HG02840 (cell line): ENCODE results near the gene CLBA1.
"Not testable (repeated sequence)": the region's sequence is repeated elsewhere in the genome, so short reads cannot be mapped to it uniquely, and the experiment has no call there.

ENCODE experiments used
- ATAC-seq: cut with Tn5 transposase; IDR thresholded peaks from one replicate; pipeline ENCODE4 v1.9.1; 2021; ENCODE audit warnings: mild to moderate bottlenecking, moderate library complexity, moderate number of reproducible peaks; ENCODE audit not compliant: unreplicated experiment, low FRiP score

CLBA1 gene

DNA sequence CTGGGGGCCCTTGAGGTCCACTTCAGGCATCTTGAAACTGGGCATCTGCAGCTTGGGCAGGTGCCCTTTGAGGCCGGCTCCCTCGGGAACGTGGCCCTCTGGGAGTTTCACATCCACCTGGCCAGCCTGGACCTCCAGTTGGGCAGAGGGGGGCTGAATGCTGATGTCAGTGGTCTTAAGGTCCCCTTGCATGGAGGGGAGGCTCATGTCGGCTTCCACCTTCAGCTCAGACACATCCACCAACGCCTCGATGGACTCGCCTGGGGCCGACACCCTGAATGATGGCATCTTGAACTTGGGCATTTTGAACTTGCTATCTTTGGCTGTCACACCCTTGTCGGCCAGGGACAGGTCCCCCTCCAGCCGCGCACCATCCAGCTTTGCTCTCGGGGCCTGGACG, 38.4 kb upstream of the CLBA1 start:
- not testable (repeated sequence) for ATAC-seq

DNA sequence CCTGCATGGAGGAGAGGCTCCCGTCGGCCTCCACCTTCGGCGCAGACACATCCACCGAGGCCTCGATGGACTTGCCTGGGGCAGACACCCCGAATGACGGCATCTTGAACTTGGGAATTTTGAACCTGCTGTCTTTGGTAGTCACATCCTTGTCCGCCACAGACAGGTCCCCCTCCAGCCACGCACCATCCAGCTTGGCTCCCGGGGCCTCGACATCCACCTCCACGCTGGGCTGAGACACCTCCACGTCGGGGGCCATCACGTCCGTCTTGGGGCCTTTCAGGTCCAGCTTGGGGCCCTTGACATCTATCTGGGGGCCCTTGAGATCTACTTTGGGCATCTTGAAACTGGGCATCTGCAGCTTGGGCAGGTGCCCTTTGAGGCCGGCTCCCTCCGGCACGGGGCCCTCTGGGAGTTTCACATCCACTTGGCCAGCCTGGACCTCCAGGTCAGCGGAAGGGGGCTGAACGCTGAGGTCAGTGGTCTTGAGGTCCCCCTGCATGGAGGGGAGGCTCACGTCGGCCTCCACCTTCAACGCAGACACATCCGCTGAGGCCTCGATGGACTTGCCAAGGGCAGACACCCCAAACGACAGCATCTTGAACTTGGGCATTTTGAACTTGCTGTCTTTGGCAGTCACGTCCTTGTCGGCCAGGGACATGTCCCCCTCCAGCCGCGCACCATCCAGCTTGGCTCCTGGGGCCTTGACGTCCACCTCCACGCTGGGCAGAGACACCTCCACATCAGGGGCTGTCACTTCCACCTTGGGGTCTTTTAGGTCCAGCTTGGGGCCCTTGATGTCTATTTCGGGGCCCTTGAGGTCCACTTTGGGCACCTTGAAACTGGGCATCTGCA, 37.5 kb upstream of the CLBA1 start:
- ATAC-seq = not testable (repeated sequence)

DNA sequence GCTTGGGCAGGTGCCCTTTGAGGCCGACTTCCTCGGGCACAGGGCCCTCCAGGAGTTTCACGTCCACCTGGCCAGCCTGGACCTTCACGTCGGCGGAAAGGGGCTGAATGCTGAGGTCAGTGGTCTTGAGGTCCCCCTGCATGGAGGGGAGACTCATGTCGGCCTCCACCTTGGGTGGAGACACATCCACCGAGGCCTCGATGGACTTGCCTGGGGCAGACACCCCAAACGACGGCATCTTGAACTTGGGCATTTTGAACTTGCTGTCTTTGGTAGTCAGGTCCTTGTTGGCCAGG, 36.9 kb upstream of the CLBA1 start:
- no peak for ATAC-seq

DNA sequence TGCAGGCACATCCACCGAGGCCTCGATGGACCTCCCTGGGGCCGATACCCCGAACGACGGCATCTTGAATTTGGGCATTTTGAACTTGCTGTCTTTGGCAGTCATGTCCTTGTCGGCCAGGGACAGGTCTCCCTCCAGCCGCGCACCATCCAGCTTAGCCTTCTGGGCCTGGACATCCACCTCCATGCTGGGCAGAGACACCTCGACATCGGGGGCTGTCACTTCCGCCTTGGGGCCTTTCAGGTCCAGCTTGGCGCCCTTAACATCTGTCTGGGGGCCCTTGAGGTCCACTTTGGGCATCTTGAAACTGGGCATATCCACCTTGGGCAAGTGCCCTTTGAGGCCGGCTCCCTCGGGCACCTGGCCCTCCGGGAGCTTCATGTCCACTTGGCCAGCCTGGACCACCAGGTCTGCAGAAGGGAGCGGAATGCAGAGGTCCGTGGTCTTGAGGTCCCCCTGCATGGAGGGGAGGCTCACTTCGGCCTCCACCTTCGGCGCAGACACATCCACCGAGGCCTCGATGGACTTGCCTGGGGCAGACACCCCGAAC, 36.1 kb upstream of the CLBA1 start:
- not testable (repeated sequence) for ATAC-seq

DNA sequence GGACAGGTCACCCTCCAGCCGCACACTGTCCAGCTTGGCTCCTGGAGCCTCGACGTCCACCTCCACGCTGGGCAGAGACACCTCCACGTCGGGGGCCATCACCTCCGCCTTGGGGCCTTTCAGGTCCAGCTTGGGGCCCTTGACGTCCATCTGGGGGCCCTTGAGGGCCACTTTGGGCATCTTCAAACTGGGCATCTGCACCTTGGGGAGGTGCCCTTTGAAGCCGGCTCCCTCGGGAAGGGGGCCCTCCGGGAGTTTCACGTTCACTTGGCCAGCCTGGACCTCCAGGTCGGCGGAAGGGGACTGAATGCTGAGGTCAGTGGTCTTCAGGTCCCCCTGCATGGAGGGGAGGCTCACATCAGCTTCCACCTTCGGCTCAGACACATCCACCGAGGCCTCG, 35.6 kb upstream of the CLBA1 start:
- no peak for ATAC-seq

DNA sequence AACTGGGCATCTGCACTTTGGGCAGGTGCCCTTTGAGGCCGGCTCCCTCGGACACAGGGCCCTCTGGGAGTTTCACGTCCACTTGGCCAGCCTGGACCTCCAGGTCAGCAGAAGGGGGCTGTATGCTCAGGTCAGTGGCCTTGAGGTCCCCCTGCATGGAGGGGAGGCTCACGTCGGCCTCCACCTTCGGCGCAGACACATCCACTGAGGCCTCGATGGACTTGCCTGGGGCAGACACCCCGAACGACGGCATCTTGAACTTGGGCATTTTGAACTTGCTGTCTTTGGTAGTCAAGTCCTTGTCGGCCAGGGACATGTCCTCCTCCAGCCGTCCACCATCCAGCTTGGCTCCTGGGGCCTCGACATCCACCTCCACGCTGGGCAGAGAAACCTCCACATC, 34.9 kb upstream of the CLBA1 start:
- not testable (repeated sequence) for ATAC-seq

DNA sequence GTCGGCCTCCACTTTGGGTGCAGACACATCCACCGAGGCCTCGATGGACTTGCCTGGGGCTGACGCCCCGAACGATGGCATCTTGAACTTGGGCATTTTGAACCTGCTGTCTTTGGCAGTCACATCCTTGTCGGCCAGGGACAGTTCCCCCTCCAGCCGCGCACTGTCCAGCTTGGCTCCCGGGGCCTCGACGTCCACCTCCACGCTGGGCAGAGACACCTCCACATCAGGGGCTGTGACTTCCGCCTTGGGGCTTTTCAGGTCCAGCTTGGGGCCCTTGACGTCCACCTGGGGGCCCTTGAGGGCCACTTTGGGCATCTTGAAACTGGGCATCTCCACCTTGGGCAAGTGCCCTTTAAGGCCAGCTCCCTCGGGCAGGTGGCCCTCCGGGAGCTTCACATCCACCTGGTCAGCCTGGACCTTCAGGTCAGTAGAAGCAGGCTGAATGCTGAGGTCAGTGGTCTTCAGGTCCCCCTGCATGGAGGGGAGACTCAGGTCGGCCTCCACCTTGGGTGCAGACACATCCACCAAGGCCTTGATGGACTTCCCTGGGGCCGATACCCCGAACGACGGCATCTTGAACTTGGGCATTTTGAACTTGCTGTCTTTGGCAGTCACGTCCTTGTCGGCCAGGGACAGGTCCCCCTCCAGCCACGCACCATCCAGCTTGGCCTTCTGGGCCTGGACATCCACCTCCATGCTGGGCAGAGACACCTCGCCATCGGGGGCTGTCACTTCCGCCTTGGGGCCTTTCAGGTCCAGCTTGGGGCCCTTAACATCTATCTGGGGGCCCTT, 33.5 kb upstream of the CLBA1 start:
- not testable (repeated sequence) for ATAC-seq

DNA sequence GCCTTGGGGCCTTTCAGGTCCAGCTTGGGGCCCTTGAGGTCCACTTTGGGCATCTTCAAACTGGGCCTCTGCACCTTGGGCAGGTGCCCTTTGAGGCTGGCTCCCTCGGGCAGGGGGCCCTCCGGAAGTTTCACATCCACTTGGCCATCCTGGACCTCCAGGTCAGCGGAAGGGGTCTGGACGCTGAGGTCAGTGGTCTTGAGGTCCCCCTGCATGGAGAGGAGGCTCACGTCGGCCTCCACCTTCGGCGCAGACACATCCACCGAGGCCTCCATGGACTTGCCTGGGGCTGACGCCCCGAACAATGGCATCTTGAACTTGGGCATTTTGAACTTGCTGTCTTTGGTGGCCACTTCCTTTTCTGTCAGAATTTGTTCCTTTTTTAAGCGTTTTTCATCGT, 32.5 kb upstream of the CLBA1 start:
- ATAC-seq = no peak

DNA sequence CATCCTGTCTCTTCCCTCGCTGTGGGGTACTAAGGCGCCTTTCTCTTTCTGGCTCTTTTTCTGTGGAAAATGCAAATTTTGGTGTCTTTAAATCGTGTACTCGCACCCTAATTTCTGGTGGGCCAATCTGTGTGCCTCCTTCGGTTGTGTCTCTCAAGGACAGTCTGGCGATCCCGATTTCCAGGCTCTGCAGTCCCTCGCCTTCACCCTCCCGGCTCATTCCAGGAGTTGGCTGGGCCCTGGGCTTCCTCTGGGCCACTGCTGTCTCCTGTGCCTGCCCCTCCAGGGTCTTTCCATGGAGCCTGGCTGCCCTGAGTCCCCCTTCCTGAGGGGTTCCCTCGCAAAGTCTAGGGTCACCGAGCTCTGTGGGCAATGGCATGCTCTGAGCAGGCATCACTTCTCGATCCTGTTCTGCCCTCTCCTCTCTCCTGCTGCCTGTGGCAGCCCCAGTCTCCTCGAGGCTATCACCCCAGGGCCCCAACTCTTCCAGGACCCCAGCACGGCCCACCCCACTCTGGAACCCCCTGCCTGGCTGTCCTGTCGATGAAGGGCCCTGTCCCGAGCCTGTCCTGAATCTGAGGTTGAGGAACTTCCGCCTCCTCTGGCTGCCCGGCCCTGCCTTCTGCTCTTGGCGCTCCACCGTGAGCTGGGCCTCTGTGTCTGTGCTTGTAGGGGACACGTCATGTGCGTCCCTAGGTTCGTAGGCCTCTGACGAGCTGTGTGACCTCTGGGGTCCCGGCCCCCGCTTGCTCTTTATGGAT, 31.5 kb upstream of the CLBA1 start:
- ATAC-seq = no peak

DNA sequence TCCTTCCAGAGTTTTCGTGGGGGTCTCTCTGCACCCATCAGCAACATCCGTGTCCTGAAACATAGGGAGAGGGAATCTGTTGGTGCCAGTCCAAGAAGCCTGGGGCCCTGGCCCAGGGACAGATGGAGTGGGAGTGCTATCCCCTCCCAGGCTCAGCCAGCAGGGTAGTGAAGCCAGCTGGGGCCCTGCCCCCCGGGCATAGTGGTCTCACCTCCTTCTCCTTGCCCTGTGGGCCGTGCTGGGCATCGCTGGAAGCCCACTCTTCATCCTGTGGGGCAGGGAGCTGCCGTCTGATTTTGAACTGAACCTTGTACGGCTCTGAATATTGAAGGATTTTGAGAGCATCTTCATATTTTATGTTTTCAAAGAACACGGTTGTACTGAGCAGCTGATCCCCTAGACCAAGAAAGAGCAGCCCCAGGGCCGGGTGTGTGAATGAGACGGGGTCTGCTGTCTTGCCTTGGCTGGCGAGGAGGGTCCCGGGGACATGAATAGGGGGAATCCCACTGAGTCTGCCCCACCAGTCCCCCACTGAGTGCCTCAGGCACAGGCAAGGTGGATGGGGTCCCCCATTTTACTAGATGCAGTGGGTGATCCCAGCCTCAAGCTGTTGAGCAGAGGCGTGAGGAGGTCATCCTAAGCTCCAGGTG, 30.7 kb upstream of the CLBA1 start:
- ATAC-seq = no peak

DNA sequence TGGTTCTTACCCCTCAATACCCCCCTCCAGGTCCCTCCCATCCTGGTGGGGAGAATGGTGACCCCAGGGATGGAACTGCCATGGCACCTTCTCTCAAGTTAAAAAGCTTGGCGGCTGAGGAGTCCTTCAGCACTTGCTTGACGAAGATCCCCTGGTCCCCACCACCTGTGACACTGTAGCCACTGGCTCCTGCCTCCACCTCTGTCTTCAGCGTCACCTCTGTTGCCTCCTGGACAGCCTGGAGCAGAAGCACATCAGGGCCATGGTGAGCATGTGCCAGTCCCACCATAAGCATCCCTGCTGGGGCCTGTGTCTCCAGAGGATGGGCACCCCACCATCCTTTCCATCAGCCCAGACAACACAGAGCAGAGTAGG, 30.2 kb upstream of the CLBA1 start:
- ATAC-seq = no peak

DNA sequence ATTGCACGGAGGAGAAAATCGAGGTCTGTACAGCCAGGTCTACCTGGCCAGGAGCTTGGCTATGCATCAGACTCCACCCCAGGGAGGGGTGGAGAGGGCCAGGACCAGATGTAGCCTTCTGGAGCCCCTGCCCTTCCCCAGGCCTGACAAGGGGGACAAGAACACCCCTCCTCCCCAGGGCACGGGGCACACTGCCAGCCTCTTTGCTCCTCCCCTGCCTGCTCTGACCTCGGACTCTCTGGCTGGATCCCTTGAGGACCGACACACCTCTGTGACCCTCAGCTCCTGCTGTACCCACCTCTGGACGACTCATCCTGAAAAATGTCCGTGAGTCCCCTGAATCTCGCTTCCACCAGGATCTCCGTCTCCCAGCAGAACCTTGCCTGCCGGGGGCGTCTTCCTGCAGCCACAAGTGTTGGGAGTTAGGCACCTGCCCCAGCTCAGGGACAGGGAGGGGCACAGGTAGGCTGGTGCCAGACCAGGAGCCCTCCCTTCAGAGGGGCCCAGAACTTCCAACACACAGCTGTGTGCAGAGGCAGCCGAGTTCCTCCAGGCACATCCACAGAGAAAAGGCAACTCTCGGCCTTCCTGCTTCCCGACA, 29.2 kb upstream of the CLBA1 start:
- ATAC-seq = no peak

DNA sequence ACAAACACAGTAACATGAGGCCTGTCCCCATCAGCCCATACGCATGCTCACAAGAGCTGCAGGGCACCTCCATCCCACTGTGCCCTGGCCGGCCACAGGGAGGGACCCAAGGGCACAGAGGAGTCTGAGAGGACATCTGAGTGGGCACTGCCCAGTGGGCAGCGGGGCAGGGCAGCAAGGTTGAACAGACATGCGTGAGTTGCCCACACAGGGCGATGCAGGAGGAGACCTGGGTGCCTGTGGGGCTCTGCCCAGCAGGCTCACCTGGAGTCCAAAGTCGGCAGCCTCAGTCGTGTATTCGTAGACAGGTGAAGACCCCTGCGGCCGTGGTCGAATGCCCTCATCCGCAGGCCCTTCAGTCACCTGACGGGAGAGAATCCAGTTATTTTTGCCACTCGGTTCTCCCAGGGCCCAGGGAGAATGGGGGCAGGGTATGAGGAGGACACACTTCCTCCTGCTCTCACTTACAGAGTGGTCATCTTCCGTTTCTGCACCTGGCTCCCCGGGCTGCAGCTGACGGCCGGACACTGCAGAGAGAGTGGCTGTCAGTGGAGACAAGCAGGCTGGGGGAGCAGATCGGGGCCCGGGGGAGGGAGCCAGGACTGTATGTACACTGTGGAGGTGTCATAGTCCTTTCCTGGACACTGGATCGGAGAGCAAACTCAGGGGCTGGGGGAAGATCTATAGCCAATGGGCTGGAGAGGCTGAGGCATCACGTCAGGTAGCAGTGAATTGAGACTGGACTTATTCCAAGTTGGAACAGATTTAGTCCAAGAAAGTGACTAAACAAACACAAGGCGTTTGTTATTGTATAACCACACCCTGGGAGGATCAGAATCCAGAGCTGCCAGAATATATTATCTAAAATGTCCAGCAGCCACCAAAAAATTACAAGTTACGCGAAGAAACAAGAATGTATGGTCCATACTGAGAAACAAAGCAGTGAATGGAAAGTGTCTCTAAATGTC, 28.2 kb upstream of the CLBA1 start:
- ATAC-seq = no peak

DNA sequence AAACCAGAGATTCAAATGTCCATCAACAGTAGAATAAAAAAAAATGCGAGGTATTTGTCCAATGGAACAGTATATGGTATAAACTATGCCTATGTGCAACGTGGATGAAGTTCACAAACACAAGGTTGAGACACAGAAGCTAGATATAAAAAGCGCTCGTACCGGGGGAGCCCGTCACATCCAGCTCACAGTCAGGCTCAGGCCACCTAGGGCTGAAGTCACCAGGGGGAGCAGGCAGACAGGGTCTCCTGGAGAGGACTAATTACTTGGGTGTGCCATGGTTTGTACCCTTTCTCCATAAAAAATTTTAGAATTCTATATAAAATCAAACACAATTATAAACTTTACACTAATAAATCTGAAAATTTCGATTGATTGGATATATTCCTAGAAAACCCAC, 21.0 kb upstream of the CLBA1 start:
- no peak for ATAC-seq

DNA sequence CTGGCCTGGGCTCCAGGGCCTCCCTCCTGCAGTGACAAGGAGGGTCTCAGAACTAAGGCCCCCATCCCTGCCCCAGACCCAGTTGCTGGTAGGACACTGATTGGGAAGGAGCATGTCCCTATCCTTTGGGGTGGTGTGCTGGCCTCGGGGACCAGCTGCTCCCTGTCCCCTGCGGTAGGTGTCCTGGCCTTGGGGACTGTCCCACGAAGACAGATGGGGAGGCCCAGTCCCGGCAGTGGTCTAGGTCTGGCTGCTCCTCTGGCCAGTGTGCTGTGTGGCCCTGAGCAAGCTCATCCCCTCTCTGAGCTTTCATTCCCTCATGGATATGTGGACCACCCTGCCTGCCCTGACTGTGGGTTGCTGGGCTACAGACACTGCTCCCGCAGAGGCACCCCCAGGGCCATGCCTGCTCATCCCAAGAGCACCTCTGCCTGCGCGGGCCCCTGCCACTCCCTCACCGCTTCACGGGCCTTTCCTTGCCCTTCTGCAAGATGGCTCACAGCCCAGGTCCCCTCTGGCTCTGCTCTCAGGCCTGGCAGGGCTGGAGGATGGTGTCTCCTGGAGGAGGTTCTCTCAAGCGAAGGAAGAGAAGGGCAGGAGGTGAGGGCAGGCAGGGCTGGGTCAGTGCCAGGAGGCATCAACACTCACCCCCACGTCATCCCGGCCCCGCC, 19.9 kb upstream of the CLBA1 start:
- ATAC-seq = no peak

DNA sequence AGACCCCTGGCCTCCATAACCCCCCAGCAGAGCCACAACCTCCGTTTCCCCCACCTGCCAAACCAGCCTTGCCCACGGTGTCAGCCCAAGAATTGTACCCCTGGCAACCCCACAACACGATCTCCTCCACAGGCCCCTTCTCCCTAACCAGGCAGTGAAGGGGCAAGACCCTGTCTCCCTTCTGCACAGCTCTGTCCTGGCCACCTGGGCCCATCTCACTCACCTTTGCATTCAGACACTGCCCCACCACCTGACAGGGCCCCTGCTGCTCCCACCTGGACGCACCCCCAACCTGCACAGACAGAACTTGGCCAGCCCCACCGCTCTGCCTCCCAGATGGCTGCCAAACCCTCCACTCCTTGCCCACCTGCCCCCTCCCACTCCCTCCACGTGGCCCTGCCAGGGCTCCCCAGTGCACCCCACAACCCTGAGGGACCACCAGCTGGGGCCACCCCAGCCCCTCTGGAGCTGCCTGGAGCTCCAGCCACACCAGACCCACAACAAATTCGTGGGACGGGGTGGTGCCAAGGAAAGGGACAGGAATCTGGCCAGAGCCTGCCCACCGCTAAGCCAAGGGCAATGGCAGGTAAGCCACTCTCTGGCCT, 19.2 kb upstream of the CLBA1 start:
- ATAC-seq = no peak

DNA sequence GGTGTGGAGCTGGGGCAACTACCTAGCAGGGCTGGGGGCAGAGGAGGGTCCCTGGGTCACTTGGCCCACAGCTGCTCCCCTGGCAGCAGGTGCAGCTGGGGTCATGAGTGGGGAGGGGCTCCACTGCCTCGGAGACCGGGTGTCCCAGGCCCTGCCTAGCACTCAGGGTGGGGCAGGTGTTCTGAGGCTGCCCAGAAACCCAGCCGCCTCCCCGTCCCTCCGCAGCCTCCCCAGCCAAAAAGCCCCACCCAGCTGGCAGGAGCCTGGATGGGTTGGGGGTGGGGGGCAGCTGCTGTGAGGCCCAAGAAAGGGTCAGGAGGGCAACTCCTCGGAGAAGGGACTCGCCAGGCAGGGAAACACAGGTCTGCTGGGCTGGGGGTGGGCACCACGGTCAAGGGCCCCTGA, 18.6 kb upstream of the CLBA1 start:
- ATAC-seq = no peak
